NOMO-1 (cell line): ENCODE data around the gene NBL1.

ENCODE experiments used
- DNase-seq, 2 experiments: peaks; one replicate each; lab custom pipeline; 2025; ENCODE audit not compliant: unreplicated experiment in 2 of 2; lab: John Stamatoyannopoulos, UW

The NBL1 gene, protein sequence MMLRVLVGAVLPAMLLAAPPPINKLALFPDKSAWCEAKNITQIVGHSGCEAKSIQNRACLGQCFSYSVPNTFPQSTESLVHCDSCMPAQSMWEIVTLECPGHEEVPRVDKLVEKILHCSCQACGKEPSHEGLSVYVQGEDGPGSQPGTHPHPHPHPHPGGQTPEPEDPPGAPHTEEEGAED

DNA sequence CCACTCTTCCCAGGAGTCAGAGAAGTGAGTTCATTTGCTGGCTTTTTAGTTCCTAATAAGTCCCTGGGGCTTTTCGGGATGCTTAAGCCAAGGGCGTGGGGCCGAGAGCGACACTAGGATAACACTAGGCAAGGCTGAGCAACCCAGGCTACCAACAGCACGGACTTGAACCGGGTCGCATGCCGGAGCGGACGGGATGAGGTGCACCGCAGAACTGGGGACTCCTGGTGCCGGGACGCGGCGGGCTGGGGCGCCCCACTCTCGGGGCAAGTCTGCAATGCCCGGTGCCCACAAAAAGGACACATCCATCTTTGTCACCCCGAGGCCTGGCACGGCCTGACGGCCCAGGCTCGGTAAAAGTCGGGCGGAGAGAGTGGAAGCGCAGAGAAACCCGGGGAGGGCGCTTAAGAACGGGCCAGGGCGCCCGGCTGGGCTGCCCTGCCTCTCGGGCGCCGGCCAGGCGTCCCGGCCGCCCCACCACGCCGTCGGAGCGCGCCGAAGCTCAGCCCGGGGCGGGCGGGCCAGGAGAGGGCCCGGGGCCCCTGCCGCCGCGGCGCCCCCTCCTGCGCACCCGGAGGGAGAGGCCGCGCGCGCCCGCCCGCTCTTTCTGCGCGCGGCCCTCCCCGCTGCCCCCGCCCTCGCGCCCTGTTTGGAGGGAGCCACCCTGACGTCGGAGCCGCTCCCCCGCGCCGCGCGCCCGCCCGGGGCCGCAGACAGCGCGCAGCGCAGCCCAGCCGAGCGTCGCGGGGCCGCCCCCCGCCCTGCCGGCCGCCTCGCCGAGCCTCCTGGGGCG, at the start of gene NBL1:
Gene NBL1 (plus strand): TSS at position 710 of the 793 bp plus-strand sequence. CDS start 10,720 bp downstream, outside the sequence.
- DNase-seq: no peak

DNA sequence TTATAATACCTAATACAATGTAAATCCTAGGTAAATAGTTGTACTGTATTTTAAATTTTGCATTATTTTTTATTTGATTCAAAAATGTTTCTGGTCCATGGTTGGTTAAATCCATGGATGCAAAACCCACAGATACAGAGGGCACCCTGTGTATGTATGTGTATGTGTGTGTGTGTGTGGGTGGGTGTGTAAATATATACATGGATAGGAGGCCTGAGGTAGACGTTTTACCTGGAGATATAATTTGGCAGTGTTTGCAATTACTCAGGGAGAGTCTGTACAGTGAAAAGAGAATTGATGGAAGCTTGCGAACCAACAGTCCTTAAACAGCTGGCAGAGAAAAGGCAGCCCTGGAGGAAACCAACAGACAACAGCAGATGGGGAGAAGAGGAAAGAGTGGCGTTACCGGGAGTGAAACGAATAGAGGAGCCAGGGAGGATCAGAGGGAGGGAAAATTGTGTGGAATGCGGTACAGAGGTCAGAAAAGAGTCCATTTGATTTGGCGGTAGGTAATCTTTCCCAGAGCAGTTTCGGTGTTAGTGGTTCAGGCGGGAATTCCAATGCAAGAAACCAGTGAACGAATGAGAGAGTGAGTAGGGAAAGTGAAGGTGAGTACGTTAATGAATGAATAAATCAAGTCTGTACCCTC, 47.9 kb upstream of the NBL1 start:
- no peak for DNase-seq

DNA sequence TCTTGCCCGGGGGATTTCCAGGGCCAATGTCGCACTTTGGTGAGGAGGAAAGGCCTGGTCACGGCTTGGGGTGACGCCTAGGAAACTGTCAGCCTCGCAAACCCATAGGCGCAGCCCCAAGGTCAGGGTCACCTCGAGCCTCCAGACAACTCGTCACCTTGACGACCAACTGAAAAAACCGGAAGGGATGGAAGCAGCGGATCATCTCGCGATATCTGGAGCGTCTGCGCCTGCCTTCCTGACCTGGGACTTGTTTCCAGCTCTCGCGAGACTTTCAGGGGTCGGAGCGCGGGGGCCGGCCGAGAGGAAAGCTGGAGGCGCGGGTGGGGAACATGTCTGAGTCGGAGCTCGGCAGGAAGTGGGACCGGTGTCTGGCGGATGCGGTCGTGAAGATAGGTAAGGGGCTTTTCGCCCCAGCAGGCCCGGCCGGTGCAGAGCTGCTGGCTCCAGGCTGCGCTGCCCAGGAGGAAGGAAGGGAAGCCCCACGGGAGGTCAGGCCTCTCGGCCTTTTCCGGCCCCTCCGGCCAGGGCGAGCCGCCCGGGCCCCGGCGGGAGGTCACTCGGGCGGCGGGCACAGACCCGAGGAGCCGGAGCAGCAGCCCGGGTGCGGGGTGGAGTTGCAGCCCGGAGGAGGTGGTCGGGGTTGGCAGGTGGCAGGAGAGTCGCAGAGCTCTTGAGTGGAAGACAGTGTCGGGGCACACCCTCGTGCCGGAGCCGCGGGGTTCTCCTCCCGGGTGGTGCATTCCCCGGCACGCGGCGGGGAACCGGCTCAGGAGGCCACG, 47.2 kb upstream of the NBL1 start:
- DNase-seq: peak; percentile 96 to 98

DNA sequence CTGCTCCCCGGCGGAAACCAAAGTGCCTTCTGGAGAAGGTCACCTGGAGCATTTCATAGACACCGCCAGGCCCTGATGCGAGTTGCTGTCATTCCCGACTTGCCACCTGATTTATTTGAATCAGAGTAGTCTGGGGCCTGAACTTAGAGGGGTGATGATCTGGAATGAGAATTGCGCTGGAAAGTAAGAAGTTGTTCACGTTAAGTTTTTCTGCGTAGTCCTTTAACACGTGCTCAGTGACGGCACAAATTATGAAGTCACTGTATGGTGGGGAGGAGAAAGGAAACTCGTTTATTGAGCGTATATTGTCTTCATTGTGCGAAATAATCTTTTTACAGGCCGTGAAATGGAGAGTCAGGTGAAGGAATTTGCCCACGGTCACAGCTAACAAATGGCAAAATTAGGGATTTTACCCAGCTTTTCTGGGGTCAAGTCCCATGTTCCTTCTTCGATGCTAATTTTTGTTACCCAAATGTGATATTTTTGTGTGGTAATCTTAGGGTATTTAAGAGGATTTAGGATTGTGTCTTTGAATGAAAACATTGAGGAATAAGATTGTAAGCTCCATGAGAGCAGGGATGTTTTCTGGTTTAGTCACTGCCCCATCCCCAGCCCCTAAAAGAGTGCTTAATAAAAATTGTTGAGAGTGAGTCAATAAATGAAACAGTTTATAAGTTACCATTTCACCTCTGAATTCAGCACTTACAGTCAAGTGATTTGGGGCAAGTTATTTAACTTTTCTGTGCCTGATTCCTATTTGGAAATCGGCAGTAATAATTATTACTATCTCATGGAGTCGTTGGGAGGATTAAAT, 46.4 kb upstream of the NBL1 start:
- peak; percentile 41 to 67 for DNase-seq

DNA sequence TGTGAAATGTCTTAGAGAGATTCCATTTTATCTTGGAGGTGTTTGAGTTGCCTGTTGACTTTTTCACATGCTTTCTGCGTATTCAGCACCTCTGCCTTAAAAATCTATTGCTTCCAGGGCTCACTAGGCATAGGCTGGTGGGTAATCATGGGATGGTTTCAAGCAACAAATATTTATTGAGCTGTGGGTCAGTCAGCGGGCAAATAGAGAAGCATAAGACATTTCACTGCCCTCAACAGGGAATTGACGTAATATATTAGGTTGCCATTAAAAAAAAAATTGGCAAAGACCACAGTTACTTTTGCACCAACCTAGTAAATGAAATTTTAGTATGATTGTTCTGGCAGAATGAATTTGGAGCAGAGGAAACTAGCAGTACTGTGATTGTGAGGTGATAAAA, 44.3 kb upstream of the NBL1 start:
- no peak for DNase-seq

DNA sequence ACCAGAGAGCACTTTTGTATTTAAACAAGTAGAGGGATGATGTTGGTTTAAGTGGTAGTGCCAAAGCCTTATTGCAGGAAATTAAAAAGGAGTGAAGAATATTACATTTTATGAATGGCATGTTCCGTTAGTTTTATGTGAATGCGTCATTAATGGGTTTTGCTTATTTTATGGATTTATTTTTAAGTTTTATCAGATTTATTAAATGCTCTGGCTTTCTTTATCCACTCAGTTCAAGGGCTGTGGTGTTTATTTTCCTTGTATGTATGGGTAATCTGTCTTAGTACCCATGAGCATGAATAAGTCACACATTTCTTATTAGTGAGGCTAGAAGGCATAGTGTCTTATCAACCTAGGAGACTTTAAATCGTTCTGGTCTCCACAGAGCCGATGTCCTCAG, 41.6 kb upstream of the NBL1 start:
- no peak for DNase-seq

DNA sequence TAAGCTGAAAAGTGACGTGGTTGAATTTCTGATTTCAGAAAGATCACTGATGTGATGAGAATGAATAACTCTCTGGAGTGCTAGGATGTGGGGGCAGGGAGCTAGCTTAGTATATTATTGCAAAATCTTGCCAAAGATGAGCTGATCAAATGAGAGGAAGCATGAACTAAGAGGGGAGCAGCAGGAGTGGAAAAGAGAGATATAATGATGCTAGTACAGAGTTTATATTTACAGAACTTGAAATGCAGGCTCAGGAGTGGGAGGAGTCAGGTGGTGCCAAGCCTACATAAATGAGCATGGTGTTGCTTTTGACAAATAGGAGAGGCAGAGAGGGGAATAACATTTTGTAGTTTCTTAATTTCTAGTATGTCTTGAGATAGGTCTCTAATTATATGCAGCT, 38.1 kb upstream of the NBL1 start:
- DNase-seq: peak in 1 of 2 experiments; percentile 16

DNA sequence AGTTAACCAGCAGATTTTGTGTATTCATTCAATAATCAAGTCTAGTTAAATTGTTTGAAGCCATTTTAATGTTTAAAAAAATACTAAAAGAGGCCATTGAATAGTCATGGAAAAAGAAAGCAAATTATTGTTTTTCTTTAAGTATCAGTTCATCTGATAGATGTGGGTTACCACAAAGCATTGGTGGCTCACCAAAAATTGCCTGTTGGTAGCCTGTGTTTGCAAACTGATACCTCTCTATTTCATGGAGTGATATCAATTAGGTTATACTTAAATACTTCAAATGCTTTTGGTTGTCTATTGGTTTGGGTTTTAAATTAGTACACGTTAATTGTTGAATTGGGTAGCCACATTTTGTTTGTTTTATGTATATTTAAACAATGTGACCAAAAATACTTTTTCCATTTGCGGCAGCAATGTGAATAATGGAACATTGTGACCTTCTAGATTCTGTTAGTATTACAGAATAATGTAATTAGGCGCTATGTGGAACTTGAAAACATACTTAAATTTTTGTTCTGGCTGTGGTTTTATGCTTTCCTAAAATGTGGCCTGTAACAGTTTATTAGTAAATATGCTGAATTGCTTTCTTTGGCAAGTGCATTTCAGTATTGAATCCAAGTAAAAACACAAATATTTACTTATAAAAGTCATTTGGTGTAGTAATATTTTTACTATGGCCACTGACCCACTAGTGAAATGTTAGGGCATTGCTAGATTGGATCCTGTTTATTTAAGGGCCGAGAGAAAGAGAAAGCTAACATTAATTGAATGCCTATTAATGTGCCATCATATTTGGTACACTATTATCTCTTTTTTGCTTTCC, 37.1 kb upstream of the NBL1 start:
- no peak for DNase-seq

DNA sequence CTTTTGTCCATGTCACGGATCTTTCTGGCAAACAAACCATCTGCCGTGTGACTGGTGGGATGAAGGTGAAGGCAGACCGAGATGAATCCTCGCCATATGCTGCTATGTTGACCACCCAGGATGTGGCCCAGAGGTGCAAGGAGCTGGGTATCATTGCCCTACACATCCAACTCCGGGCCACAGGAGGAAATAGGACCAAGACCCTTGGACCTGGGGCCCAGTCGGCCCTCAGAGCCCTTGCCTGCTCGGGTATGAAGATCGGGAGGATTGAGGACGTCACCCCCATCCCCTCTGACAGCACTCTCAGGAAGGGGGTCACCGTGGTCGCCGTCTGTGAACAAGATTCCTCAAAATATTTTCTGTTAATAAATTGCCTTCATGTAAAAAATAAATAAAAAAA, 35.9 kb upstream of the NBL1 start:
- no peak for DNase-seq

DNA sequence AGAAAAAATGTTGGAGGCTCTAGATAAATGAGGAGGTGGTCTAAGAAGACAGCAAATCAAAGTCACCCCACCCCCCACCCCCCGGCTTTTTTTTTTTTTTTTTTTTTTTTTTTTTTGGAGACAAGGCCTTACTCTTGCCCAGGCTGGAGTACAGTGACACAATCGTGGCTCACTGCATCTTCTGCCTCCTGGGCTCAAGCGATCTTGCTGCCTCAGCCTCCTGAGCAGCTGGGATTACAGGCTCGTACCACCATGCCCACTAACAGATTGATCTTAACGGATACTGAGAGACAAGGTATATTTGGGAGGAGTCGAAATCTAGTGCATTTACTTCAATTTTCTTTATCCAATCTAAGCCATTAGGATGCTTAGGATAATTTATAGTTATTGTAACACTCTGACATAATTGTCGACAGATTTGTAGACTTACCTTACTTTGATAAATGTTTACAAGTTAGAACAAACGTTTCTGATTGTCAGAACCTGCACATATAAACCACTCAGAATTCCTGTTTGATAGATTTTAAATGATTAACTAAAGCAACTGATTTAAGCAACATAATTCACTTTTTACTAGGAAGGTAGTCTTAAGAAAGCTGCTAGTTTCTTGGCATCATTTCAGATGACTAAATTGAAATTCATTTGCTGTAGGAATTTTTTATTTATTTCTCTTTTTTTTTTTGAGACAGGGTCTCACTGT, 33.7 kb upstream of the NBL1 start:
- no peak for DNase-seq

DNA sequence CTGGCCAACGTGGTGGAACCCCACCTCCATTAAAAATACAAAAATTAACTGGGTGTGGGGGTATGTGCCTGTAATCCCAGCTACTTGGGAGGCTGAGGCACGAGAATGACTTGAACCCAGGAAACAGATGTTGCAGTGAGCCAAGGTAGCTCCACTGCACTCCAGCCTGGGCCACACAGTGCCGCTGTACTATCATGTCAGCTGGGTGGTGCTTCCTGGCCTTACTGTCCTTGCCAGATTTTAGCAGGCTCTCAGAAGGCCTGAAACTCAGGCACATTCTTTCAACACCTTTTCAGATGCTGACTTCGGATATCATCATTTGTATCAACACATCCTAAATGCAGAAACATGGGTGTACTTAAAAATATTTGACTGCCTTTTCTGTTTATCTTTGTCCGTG, 31.6 kb upstream of the NBL1 start:
- no peak for DNase-seq

DNA sequence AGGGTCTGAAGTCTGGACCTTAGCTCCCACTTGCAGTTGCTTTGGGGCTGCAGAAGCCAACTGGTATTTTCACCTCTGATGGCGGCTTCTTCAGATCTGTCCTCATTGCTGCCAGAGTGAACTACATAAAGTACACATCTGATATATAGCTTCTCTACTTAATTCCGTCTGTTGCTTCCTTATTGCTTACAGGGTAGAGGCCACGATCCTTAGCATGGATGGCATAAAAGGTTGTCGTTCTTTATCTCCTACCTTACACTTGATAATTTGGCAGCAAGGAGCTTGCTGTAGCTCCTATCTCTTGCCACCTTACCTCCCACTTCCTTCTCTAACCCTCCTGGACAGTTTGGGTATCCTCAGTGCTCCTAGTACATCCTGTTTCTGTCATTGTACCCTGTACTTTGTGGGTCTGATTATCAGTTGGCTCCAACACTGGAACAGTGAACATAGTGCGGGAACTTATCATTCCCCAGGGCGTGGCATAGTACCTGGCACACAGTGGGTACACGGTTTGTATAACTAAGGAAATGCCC, 30.9 kb upstream of the NBL1 start:
- DNase-seq: no peak

DNA sequence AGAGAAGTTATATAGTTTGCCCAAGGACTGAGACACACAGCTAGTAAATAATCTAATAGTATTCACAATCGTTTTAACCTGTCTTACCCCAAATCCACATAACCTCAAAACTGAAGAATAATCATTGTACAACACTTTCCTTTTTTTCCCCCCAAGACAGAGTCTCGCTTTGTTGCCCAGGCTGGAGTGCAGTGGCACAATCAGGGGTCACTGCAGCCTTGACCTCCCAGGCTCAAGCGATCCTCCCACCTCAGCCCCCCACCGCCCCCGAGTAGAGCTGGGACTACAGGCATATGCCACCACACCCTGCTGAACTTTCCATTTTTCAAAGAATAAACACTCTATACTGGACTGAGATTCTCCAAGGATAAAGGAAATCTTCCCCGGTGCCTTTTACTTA, 28.7 kb upstream of the NBL1 start:
- no peak for DNase-seq

DNA sequence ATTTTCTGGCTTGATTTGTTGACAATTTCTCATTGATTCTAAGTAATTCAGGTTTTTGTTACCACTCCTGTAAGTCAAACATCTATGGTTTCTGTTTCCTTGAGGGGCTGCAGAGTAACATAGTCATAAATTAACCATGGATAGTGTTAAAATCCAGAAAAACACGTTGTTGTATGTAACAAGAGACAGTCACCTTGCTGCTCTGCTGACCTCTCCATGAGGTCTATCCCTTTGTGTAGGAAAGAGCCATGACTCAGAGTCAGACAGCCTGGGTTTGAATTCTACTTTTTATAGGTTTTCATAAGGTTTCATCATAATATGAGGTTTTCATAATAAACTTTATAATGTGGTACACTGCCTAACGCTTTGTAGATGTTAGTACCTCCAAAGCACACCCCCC, 27.6 kb upstream of the NBL1 start:
- DNase-seq: no peak

DNA sequence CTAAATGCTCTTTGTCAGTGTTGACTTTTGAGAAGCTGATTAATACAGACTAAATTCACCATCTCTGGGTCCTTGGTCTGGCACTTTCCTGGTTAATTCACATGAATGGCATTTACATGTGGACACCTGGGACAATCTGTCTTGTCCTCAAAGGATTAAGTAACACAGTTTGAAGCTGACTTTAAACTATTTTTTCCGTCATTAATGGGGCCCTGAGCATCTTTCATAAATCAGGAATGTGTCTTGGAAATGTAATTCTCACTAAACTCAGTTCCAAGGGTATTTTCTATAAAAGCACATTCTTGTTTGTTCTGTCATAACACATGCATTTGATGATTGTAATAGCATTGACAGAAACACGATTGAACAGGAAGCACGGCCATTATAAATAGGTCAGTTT, 26.7 kb upstream of the NBL1 start:
- DNase-seq: no peak

DNA sequence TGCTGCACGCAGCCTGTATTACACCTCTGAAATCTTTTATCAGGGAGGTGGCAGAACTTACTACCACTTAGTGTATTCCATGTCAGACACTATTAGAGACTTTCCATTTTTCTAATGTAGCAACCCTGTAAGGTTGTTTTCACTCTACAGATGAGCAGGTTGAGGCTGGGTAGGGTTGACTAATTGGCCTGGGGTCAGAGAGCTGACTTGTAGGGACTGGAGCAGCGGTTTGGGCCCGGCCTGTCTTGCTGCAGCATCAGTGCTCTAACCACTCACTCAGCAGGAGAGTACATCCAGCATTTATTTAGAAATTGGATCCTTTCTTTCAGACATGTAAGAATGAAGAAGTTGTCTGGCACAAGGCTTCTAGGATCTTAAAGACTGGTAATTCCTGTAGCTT, 25.7 kb upstream of the NBL1 start:
- DNase-seq: no peak

DNA sequence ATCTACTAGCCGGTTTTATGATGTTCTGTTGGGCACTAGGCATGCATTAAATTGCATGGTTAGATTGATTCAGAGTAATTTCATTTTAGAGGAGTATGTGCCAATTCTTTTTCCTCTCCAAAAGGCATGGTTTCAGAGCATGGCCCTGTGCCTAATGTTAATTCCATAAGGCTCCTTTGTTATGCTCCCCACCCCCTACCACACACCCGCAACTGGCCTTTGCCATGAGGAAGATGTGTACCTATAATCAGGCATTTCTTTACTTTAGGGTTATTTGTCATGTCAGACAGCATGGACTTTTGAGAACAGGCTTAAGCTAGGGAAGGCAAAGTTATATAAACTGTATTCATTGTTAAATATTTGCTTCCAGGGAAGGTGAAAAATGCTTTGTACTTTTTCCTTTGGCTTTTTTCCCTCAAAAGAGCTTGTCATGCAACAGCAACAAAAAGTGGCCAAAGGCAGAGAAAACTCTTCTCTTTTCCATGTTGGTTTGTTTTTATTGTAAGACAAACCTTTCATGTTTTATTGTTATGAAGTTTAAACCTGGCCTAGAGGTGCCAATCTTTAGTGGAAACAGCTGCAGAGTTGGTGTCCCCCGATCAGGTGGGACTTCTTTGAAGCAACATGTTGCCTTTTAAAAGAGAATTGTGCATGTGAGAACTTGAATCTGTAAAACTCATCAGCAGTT, 24.3 kb upstream of the NBL1 start:
- DNase-seq: no peak

DNA sequence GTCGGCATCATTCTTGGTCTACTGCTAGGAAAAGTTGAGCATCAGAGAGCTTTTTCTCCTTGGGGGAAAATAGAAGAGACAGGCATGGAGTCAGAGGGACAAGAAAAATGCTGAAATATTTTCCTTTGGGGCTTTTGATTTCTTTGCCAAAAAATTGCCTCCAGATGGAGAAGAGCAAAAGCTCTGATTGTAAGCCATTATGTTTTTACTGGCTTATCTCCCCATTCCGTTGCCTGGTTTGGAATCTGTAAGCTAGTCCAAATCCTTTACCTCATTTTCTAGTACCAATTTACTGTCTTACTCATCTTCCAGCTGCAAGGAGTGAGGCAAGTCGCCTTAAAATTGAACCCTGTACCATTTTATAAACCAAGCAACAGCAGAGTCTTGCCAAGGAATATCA, 23.3 kb upstream of the NBL1 start:
- DNase-seq: no peak
